Gastrocnemius medialis (tissue), 4 donors: ENCODE measurements around the gene EIF2AK2.

Source experiments
- POLR2A ChIP-seq, 2 donors: fragments of 450-650 bp; IDR thresholded peaks; one replicate each; pipeline ENCODE4 v1.6.1; 2017; ENCODE audit warnings: antibody characterized with exemption in 2 of 2, mild to moderate bottlenecking in 2 of 2, moderate library complexity in 2 of 2
- TF ChIP-seq, protein P1 (sequence below), 5 experiments: fragments of 450-650 bp in 3 of 5; fragments of 200-600 bp in 2 of 5; sonication (generic) in 2 of 5; IDR thresholded peaks in 4 of 5; conservative IDR thresholded peaks in 1 of 5; 1 replicate in 4 of 5; 2 replicates in 1 of 5; pipeline ENCODE4 v1.5.1; 2016 to 2019; ENCODE audit warnings: antibody characterized with exemption in 5 of 5, mild to moderate bottlenecking in 3 of 5, moderate library complexity in 3 of 5

DNA sequence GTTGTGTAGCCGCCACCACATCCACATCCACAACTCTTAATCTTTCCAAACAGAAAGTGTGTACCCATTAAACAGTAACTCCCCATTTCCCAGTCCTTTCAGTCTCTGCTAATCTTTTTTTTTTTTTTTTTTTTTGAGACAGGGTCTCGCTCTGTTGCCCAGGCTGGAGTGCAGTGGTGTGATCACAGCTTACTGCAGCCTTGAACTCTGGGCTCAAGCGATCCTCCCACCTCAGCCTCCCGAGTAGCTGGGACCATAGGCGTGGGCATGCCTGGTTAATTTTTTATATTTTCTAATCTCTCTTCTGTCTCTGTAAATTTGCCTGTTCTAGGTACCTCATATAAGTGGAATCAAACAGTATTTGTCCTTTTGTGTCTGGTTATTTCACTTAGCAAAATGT is 3.6 kb downstream of the EIF2AK2 start:
- TF ChIP-seq, protein P1, sequence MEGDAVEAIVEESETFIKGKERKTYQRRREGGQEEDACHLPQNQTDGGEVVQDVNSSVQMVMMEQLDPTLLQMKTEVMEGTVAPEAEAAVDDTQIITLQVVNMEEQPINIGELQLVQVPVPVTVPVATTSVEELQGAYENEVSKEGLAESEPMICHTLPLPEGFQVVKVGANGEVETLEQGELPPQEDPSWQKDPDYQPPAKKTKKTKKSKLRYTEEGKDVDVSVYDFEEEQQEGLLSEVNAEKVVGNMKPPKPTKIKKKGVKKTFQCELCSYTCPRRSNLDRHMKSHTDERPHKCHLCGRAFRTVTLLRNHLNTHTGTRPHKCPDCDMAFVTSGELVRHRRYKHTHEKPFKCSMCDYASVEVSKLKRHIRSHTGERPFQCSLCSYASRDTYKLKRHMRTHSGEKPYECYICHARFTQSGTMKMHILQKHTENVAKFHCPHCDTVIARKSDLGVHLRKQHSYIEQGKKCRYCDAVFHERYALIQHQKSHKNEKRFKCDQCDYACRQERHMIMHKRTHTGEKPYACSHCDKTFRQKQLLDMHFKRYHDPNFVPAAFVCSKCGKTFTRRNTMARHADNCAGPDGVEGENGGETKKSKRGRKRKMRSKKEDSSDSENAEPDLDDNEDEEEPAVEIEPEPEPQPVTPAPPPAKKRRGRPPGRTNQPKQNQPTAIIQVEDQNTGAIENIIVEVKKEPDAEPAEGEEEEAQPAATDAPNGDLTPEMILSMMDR (IDR thresholded peaks at IDR 0.05 in 4 of 5, conservative IDR thresholded peaks at IDR 0.05 in 1 of 5): no peak
- TF ChIP-seq POLR2A (IDR thresholded peaks at IDR 0.05): no peak
